ENCODE measurements around the gene M6PR.

M6PR gene

GRCh38 chr12:8949342-8950220, at the start of gene M6PR:
Gene M6PR, minus strand, starts transcription at chr12:8949645. Its CDS starts 3,241 bp downstream, at chr12:8946404.
- Histone ChIP-seq H3K4me1 (ENCODE audit: low read depth, poor library complexity, severe bottlenecking) (peaks cover 32% of the 10 kb centered on the region), H3K27me3 (ENCODE audit: insufficient read depth, low read depth) (no peaks in the 10 kb centered on the region), H2AFZ (ENCODE audit: low read depth) (peak within 1 kb of the TSS; percentile 74), H3K4me3 (IDR thresholded peaks at IDR 0.05; ENCODE audit: insufficient read depth, low read depth, low read length) (no peak within 1 kb of the TSS), H4K20me1 (ENCODE audit: insufficient read depth) (peaks cover 5% of the 10 kb centered on the region; the same call in 1 of the 2 replicates), H3K27ac (peak within 1 kb of the TSS; percentile 89), H3K36me3 (ENCODE audit: insufficient read depth) (no peaks in the 10 kb centered on the region), H3K4me2 (peak within 1 kb of the TSS; percentile 91), H3K79me2 (ENCODE audit: insufficient read depth, low read depth) (peaks cover 47% of the 10 kb centered on the region), H3K9ac (peak within 1 kb of the TSS; percentile 72)
- TF ChIP-seq, protein P1, sequence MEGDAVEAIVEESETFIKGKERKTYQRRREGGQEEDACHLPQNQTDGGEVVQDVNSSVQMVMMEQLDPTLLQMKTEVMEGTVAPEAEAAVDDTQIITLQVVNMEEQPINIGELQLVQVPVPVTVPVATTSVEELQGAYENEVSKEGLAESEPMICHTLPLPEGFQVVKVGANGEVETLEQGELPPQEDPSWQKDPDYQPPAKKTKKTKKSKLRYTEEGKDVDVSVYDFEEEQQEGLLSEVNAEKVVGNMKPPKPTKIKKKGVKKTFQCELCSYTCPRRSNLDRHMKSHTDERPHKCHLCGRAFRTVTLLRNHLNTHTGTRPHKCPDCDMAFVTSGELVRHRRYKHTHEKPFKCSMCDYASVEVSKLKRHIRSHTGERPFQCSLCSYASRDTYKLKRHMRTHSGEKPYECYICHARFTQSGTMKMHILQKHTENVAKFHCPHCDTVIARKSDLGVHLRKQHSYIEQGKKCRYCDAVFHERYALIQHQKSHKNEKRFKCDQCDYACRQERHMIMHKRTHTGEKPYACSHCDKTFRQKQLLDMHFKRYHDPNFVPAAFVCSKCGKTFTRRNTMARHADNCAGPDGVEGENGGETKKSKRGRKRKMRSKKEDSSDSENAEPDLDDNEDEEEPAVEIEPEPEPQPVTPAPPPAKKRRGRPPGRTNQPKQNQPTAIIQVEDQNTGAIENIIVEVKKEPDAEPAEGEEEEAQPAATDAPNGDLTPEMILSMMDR (conservative IDR thresholded peaks at IDR 0.05; ENCODE audit: low read depth, low read length) = no peak; the same call in 1 of the 2 replicates

DNA sequence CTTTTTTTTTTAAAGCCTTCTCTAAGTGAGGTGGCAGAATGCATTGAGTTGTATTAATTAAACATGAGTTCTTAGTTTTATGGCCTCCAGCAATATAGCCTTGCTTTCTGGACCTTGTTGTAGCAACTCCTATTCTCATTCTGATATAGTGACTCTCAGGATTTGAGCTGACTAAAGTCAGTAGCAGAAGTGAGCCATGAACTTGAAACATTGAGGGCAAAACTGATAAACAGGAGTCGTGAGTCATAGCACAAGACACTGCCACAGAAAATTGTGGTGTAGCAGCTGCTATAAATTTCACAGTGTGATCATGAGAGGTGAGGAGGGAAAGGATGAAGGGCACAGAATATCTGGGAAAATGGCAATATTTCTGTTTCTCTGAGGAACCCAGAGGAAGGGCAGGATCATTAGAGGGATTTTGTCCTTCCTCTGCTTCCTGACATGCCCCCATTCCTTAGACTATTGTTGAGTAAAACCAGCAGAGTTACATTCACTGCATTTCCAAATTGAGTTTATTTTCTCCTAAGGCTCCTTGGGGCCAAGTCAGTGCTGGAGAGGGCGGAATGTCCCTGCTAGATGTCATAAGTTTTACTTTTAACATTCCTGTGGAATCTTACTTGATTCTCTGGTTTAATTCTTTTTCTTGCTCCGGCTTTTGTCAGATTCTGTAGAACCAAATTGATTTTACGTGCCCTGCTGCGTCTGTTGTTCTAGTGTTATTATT, 47.4 kb upstream of the M6PR start:
- no peaks in the 10 kb centered on the region for H3K36me3 ChIP-seq (ENCODE audit: insufficient read depth)
- no peak overlapping the region for H3K4me2 ChIP-seq
- TF ChIP-seq, protein P1 (conservative IDR thresholded peaks at IDR 0.05; ENCODE audit: low read depth, low read length) = no peak
- H3K4me3 ChIP-seq (IDR thresholded peaks at IDR 0.05; ENCODE audit: insufficient read depth, low read depth, low read length) = no peak overlapping the region
- no peak overlapping the region for H3K9ac ChIP-seq
- no peaks in the 10 kb centered on the region for H3K27me3 ChIP-seq (ENCODE audit: insufficient read depth, low read depth)
- H3K79me2 ChIP-seq (ENCODE audit: insufficient read depth, low read depth) = no peaks in the 10 kb centered on the region
- no peaks in the 10 kb centered on the region for H3K4me1 ChIP-seq (ENCODE audit: low read depth, poor library complexity, severe bottlenecking)
- no peak overlapping the region for H3K27ac ChIP-seq
- H4K20me1 ChIP-seq (ENCODE audit: insufficient read depth) = no peaks in the 10 kb centered on the region
- H2AFZ ChIP-seq (ENCODE audit: low read depth) = no peak overlapping the region

GRCh38 chr12:8995021-8995775, 45.8 kb upstream of the M6PR start:
- no peak overlapping the region for H3K27ac ChIP-seq
- TF ChIP-seq, protein P1 (conservative IDR thresholded peaks at IDR 0.05; ENCODE audit: low read depth, low read length) = no peak
- no peaks in the 10 kb centered on the region for H3K36me3 ChIP-seq (ENCODE audit: insufficient read depth)
- H3K79me2 ChIP-seq (ENCODE audit: insufficient read depth, low read depth) = no peaks in the 10 kb centered on the region
- H4K20me1 ChIP-seq (ENCODE audit: insufficient read depth) = no peaks in the 10 kb centered on the region
- no peak overlapping the region for H3K4me2 ChIP-seq
- no peaks in the 10 kb centered on the region for H3K27me3 ChIP-seq (ENCODE audit: insufficient read depth, low read depth)
- H2AFZ ChIP-seq (ENCODE audit: low read depth) = no peak overlapping the region
- H3K4me3 ChIP-seq (IDR thresholded peaks at IDR 0.05; ENCODE audit: insufficient read depth, low read depth, low read length) = no peak overlapping the region
- no peaks in the 10 kb centered on the region for H3K4me1 ChIP-seq (ENCODE audit: low read depth, poor library complexity, severe bottlenecking)
- no peak overlapping the region for H3K9ac ChIP-seq

- Histone ChIP-seq H3K27ac (no peak overlapping the region), H3K4me2 (no peak overlapping the region), H2AFZ (ENCODE audit: low read depth) (no peak overlapping the region), H3K4me3 (IDR thresholded peaks at IDR 0.05; ENCODE audit: insufficient read depth, low read depth, low read length) (no peak overlapping the region), H3K79me2 (ENCODE audit: insufficient read depth, low read depth) (no peaks in the 10 kb centered on the region), H4K20me1 (ENCODE audit: insufficient read depth) (no peaks in the 10 kb centered on the region), H3K27me3 (ENCODE audit: insufficient read depth, low read depth) (no peaks in the 10 kb centered on the region), H3K9ac (no peak overlapping the region), H3K36me3 (ENCODE audit: insufficient read depth) (no peaks in the 10 kb centered on the region), H3K4me1 (ENCODE audit: low read depth, poor library complexity, severe bottlenecking) (no peaks in the 10 kb centered on the region)
- TF ChIP-seq, protein P1 (conservative IDR thresholded peaks at IDR 0.05; ENCODE audit: low read depth, low read length) = no peak
These were observed 44.4 kb upstream of the M6PR start for GRCh38 chr12:8993827-8994226.
